ENCODE measurements around the gene CACNG4.

CACNG4 gene

GRCh38 chr17:67076290-67076689 lies 111.8 kb downstream of the CACNG4 start:
- no peak for DNase-seq (ENCODE audit: low read depth)
- H3K4me3 ChIP-seq (ENCODE audit: low read depth, low read length) = no peak overlapping the region

- no peak overlapping the region for H3K4me3 ChIP-seq (ENCODE audit: low read depth, low read length)
- no peak for DNase-seq (ENCODE audit: low read depth)
Measured at GRCh38 chr17:67078292-67078691, 113.8 kb downstream of the CACNG4 start.

GRCh38 chr17:67079491-67079890 lies 115.0 kb downstream of the CACNG4 start:
- no peak for DNase-seq (ENCODE audit: low read depth)

GRCh38 chr17:67080804-67081203 lies 116.3 kb downstream of the CACNG4 start:
- H3K4me3 ChIP-seq (ENCODE audit: low read depth, low read length) = no peak overlapping the region
- DNase-seq (ENCODE audit: low read depth) = no peak

More at GRCh38 chr17:67079491-67079890, 115.0 kb downstream of the CACNG4 start:
- no peak overlapping the region for H3K4me3 ChIP-seq (ENCODE audit: low read depth, low read length)

- H3K4me3 ChIP-seq (ENCODE audit: low read depth, low read length) = no peak overlapping the region
- no peak for DNase-seq (ENCODE audit: low read depth)
Measured at GRCh38 chr17:67082107-67082506, 117.6 kb downstream of the CACNG4 start.
